Measurements from ENCODE around the gene RBP3. TPM values are rescaled to one million over a fixed set of nuclear protein-coding genes. Genes with fewer than 3 reads are reported as not detected.

Gene RBP3
- not detected in 2 replicates for total RNA-seq

DNA sequence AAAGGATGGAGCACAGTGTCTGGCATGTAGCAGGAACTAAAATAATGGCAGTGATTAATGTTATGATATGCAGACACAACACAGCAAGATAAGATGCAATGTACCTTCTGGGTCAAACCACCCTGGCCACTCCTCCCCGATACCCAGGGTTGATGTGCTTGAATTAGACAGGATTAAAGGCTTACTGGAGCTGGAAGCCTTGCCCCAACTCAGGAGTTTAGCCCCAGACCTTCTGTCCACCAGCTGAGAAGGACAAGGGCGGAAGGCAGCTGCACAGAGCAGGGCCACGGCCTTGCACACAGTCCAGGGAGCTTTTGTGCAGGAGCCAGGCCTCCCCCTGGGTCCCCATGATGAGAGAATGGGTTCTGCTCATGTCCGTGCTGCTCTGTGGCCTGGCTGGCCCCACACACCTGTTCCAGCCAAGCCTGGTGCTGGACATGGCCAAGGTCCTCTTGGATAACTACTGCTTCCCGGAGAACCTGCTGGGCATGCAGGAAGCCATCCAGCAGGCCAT, at the start of gene RBP3:
TSS of gene RBP3 (plus strand) at position 226 of the 514 bp plus-strand sequence. CDS start at position 348, 122 bp downstream.
- DNase-seq (ENCODE audit: low read depth in 2 of 2) = no peak

DNA sequence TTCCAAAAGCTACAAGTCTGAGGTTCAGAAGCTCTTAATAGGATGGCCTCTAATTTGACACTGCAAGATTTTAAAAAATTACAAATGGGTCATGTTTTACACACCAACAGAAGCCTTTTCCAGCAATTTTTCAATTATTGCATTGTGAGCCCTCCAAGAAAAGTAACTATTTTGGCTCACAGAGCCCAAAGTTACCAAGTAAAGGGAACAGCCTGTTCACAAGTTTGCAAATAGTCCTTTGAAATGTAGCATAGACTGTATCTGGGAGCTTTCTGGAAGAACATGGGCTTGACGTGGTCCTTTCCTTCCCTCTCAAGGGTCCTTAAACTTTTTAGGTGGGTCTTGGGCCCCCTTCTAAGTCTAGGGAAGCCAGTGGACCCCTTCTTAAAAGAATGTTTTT, 49.4 kb upstream of the RBP3 start:
- no peak for DNase-seq (ENCODE audit: low read depth in 2 of 2)

DNA sequence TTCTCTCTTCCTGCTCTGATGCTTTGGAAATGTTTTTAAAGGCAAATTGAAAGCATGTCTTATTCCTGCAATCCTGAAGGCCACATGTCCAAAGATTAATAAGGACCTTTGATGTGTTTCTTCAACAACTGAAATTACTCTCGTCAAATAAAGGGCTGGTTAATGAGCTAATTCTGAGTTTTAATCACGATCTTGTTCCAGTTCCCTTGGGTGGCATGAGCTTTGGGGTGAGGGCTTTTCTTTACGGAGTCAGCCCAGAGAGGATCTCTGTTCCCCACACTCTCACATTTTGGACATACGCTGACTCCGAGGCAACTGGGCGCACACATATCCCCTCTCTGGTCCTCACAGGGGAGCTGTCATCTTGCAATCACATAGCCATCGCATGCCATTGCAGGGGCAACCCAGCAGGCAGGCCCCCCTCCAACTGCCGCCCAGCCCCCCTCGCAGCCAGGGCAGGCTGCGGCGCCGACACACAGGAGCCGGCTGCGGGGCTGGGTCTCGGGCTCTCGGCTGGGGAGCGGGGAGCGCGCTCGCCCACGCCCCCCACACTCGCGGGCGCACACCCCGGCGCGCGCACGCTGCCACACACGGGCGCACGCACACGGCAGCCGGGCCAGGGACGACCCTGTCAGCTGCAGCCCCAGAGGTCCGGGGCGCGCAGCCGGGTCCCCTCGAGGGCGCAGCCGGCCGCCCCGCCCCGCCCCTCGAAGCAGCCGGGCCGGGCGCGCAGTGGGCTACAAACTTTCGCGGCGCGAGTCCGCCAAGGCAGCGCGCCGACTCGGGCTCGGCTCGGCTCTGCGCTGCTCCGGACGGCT, 48.3 kb upstream of the RBP3 start, which contains the start of gene GDF10:
TSS of gene GDF10 (plus strand) at position 587 of the 818 bp plus-strand sequence. CDS start 455 bp downstream, outside the sequence.
- DNase-seq (ENCODE audit: low read depth in 2 of 2) = no peak

DNA sequence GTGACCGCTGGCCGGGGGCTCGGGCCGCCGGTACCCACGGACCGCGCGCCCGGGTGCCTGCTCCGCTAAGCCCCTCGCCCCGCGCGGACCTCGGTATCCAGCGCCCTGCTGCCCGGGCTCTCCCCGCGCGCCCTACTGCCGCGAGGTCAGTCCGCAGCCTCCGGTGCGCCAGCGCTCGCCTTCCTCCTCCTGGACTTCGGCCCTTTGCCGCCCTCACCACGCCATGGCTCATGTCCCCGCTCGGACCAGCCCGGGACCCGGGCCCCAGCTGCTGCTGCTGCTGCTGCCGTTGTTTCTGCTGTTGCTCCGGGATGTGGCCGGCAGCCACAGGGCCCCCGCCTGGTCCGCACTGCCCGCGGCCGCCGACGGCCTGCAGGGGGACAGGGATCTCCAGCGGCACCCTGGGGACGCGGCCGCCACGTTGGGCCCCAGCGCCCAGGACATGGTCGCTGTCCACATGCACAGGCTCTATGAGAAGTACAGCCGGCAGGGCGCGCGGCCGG, 47.7 kb upstream of the RBP3 start:
- DNase-seq (ENCODE audit: low read depth in 2 of 2) = no peak

DNA sequence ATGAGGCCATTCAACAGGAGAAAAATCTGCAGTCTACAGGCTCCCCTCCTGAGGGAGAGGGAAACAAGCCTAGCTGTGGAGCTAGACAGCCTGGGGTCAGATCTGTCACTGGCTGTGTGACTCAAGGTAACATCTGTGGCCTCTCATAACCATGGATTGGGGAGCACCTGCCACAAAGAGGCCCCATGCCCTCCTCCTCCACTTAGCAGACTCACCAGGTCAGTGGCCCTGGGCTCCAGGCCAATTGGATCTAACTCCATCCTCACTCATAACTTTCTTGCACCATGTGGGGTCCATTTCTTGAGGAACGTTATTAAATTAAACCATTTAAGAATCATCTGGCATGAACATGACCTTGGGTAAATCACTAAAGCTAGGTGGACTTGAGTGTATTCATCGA, 46.3 kb upstream of the RBP3 start:
- DNase-seq (ENCODE audit: low read depth in 2 of 2) = no peak

DNA sequence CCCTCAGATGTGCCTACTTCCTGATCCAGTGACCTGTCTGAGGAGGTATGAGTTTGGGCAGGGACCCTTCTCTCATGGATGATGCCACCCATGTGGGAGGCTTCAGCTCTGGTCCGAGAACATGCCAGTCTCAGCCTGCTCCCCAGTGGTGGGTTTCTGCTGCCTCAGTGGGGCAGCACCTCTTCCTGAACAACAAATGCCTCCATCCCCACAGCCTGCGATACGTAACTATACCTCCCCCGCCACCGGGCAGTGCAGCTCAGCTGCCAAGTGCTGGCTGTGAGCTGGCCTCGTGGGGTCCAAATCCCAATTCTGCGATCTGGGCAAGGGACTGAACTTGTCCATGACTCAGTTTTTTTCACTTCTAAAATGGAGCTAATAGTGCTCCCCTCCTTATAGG, 45.1 kb upstream of the RBP3 start:
- DNase-seq (ENCODE audit: low read depth in 2 of 2) = no peak

DNA sequence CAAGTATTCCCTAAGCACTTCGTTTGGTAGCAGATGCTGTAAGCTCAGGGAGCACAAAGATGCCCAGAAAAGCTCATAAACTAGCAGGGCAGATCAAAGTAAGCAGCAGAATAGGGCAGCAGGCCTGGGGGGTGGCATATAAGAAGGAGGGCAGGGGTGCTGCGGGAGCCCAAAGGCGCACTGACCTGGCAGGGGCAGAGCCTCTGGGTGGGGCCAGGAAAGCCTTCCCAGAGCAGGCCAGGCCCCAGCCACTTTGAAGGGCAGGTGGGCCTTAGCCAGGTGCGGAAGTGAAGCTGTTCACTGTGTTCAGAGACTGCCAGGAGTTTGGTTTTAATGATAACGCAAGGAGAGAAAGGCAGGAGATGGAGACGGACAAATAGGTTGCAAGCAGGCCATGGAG, 44.3 kb upstream of the RBP3 start:
- no peak for DNase-seq (ENCODE audit: low read depth in 2 of 2)

DNA sequence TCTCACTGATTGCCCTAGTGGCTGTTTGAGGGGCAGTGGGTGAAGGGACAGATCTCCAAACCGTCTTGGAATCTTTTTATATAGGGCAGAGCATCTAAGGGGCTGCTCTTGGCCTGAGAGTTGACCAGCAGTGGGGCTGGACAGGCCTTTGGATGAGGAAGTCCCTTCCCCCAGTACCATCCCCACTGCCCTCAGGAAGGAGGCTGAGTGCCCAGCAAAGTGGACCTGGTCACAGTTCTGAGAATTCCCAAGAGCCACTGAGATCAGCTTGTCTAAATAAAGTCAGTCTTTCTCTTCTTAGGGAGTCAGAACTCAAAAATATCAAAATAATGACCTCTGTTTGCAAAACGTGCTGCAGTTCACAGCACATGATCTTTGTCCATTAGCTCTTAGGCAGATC, 42.6 kb upstream of the RBP3 start:
- no peak for DNase-seq (ENCODE audit: low read depth in 2 of 2)

DNA sequence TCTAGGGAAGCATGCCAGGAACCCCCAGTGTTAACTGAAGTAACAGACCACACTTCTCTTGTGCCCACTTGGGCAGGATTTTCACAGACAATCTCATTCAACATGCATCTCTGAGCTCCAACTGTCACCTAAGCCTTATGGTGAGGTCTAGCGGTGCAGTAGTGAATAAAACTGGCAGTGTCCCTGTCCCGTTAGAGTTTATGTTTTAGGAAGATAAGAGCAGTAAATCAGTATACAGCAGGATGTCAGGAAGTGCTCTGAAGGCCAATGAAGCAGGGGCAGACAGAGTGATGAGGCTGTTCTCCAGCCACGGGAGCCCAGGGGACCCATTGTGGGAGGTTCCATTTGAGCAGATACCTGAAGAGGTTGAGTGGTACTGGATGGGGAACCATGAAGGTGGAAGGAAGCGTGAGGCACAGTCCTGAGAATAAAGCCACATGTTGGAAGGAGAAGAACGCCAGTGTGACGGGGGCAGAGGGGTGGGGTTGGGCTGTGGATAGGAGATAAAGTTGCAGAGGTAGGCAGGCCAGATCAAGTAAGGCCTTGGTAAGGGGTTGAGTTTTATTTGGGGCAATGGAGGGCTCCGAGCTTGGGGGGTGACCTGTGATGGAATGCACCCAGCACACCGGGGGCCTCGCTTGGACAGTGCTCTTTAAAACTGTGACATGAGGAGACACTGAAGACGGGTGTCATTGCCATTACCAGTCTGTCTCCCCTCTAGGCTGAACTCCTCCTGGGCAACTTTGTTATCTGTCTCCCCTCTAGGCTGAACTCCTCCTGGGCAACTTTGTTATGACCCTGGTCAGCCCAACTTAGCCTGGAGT, 41.6 kb upstream of the RBP3 start:
- DNase-seq (ENCODE audit: low read depth in 2 of 2) = no peak

DNA sequence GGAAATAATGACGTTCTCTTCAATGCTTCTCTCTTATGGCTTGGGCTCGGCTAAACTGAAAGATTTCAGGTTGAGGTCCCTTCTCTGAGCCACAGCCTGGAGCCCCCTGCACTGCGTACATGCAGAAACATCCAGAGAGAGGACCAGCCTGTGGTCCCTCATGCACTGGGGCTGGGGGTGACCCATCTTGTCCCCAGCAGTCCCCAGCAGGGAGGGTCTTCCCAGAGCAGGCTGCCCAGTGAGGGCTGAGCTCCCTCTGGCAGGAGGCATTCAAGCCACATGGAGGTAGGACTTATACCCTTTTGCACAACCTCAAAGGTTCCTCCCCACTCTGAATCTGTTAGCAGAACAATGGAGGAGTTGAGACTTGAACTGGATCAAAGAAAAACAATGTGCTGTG, 40.8 kb upstream of the RBP3 start:
- DNase-seq (ENCODE audit: low read depth in 2 of 2) = no peak

DNA sequence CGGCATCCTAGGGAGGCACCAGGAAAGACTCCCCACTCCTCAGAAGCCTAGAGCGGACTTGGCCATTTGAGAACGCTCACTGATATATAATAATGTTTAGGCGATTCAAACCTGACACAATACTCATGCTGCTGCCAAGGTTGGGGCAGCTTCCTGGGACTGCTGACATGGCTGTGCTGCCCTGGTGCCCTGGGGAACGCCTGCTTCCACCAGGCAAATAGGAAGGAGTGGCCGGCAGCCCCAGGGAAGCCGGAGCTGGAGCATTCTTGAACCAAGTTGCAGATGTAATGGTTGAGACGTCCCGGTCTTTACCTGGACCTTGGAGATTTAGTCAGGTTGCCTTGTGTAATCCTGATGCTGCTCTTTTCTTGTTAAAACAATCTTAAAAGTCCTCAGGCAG, 39.4 kb upstream of the RBP3 start:
- no peak for DNase-seq (ENCODE audit: low read depth in 2 of 2)

DNA sequence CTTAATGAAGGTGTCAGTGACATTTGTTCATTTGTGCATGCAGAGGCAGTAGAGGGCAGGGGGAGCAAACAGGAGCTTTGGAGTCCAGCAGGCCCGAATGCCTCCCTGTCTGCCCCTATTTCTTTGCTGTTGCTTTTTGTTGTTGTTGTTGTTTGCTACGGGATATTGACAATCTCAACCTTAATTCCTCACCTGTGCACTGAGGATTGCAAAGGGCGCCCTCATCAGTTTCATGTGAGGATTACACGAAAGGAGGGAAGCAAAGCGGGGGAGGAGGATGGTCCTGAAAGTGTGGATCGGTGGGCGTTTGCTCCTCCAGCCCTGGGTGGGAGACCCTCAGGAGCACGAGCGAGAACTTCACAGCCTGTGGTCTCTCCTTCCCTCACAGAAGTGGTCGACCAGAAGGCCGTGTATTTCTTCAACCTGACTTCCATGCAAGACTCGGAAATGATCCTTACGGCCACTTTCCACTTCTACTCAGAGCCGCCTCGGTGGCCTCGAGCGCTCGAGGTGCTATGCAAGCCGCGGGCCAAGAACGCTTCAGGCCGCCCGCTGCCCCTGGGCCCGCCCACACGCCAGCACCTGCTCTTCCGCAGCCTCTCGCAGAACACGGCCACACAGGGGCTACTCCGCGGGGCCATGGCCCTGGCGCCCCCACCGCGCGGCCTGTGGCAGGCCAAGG, 38.6 kb upstream of the RBP3 start:
- no peak for DNase-seq (ENCODE audit: low read depth in 2 of 2)

DNA sequence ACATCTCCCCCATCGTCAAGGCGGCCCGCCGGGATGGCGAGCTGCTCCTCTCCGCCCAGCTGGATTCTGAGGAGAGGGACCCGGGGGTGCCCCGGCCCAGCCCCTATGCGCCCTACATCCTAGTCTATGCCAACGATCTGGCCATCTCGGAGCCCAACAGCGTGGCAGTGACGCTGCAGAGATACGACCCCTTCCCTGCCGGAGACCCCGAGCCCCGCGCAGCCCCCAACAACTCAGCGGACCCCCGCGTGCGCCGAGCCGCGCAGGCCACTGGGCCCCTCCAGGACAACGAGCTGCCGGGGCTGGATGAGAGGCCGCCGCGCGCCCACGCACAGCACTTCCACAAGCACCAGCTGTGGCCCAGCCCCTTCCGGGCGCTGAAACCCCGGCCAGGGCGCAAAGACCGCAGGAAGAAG, 38.1 kb upstream of the RBP3 start:
- DNase-seq (ENCODE audit: low read depth in 2 of 2) = no peak

DNA sequence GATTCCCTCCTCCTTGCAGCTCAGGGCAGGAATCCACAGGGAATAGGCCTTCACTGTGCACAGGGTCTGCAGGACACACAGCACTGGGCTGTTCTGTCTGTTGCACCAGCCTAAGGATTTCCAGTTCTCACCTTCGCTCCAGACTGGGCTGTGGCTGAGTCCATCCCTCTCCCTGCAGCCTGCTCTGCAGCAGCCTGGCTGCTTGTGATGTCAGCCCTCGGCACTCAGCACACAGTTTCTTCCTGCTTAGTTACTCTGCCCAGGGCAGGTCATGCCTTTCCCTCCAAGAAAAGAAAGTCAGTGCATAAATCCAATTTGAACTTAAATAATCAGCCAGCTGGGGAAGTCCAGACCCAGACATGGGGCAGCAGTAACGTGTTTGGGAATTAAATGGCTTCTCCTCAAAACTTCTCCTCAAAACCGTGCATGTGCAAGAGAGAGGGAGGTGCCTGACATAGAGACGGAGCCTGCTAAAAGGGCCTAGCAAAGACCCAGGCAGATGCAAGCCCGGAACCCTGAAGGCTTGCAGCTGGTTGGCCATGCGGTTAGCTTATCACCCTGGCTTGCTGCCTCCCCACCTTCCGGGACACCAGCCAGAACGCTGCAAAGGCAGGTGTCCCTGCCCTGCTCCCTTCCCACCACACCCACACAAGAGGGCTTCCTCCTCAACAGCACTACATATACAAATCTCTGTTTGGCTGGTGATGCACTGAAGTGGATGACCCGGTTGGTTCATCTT, 36.8 kb upstream of the RBP3 start:
- DNase-seq (ENCODE audit: low read depth in 2 of 2) = no peak

DNA sequence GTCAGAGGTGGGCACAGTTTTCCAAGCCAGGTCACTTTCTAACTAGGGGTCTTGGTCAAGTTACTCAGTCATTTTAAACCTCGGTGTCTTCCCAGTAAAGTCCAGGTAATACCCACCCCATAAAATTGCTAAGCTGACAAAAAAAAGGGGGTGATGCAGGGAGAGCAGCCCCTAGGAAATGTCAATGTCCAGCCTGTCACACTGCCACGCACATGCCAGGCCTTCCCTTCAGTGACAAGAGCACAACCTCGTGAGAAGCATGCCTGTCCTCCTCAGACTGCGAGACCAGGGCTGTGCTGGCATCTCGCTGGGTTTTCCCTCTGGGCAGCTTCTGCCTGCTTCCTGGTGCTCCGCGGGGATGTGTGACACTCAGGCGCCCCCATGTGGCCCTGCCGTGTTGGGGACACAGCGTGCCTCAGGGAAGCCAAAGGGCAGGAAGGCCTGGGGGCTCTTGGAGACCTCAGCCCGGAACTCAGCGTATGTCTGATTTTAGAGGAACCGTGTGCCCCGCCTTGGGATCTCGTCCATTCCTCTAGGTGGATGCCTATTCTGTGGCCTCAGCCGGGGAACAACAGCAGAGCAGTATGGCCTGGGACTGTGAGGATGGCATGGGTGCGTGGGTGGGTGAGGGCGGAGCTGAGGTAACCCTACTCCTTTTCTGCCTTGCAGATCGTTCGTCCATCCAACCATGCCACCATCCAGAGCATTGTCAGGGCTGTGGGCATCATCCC, 36.1 kb upstream of the RBP3 start:
- DNase-seq (ENCODE audit: low read depth in 2 of 2) = peak; percentile 73 to 80

DNA sequence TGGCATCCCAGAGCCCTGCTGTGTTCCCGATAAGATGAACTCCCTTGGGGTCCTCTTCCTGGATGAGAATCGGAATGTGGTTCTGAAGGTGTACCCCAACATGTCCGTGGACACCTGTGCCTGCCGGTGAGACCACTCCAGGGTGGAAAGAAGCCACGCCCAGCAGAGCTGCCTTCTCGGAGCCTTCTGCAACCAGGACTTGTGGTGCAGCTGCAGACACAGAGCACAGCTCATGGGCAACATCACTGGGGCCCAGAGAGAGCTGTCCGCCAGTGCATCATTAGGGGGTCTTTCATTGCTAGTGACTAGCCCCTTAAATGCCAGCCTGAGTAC, 35.5 kb upstream of the RBP3 start:
- no peak for DNase-seq (ENCODE audit: low read depth in 2 of 2)

DNA sequence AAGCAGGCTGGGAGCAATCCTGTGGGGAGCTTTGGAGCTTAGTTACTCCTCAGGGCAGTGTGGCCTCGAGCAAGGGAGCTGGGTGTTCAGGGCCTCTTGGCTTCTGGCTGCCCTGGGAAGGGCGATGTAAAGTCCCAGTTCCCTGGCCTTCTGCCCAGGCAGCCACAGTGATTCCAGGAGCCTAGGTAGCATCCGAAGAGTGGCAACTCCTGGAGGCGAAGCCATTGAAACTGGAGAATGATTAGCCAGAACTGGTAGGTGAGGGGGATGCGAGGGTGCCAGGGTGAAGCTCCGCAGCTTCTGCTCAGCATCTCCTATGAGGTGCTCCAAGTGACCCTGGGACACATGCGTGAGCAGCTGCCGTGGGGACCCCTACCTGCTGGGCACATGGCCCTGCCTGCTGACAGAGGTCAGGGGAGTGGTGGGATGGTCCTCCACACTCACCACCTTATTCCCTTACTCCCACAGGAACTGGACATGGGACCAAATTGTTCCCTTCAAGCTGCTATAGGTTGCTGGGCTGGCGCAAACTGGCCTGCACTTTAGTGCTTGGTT, 33.7 kb upstream of the RBP3 start:
- no peak for DNase-seq (ENCODE audit: low read depth in 2 of 2)

DNA sequence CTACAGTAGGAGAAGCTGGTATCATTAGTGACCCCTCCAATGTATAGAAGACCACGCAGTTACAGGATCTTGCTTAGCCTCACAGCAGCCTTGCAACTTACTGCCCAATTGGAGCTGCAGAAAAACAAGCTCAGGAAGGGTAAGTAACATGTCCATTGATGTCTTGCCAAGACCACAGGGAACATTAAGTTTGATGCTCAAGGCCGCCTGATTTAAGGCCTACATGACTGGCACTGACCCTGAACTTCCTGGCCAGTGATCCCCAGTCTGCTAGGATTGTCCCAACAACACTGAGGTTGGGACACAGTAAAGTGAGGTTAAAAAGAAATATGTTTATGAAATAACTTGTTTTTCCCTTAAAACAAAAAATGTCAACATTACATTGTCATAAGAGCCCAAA, 32.7 kb upstream of the RBP3 start:
- no peak for DNase-seq (ENCODE audit: low read depth in 2 of 2)

DNA sequence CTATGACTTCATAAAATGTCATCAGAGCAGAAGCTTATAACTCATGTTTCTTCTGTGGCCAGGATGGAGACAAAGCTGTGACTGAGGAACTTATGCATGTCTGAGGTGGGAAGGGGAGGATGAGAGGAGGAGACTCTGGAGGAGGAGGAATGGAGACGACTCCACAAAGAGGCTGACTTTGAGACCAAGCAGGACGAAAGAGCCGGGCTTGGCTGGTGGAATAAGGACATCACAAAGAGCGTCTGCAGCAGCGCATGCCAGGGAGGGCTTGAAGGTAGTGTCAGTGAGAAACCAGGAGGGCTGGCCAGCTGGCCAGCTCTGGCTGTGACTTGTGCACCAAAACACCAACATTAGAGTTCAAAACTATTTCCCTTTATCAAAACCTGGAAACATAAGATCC, 32.0 kb upstream of the RBP3 start:
- DNase-seq (ENCODE audit: low read depth in 2 of 2) = no peak

DNA sequence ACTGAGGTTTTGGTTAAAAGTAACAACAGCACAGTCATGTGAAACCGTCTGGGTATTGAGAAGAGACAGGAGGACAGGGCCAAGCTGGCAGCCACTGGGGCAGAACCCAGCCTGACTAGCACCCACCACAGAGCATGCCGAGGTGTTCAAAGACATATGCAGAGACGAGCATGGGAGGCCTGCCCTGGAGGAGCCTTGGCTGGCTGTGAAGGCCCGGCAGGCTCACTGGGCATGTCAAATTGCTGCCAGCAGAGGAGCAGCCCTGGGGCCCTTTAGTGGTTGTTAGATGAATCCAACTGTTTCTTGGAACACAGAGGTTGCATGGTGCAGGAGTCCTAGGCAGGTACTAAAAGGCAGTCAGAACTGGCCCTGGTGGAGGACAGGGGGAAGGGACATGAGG, 30.9 kb upstream of the RBP3 start:
- no peak for DNase-seq (ENCODE audit: low read depth in 2 of 2)

All from lung microvascular endothelial cell (primary cell).